Measurements from ENCODE around the gene VPS51. TPM values are rescaled to one million over a fixed set of nuclear protein-coding genes. Genes with fewer than 3 reads are reported as not detected.
A peak's percentile ranks its signal among the peaks of the same experiment; 100 is the strongest.

Gene VPS51
- total and polyA plus RNA-seq, 9 of the 15 experiments (the other 6 are each of a cell fraction or from before 2014, with no cell fraction given): 1.8 to 143 (median 46.8) TPM

GRCh38 chr11:65134952-65135632 is 39.1 kb downstream of the VPS51 start (continued):
- TF ChIP-seq ZNF140 (CRISPR knock-in tag; IDR thresholded peaks at IDR 0.05) (no peak), PTBP1 (IDR thresholded peaks at IDR 0.05; ENCODE audit: low read depth, low read length) (no peak), HNRNPUL1 (IDR thresholded peaks at IDR 0.05; ENCODE audit: low read length) (no peak), GTF2F1 (IDR thresholded peaks at IDR 0.05; ENCODE audit: low read depth, low read length) (no peak; the same call in 1 of the 2 replicates), ZFP30 (CRISPR knock-in tag; IDR thresholded peaks at IDR 0.05; ENCODE audit: borderline replicate concordance) (no peak), CBFB (CRISPR knock-in tag; IDR thresholded peaks at IDR 0.05) (no peak), ZNF431 (CRISPR knock-in tag; IDR thresholded peaks at IDR 0.05) (no peak), ZNF324 (CRISPR knock-in tag; IDR thresholded peaks at IDR 0.05) (no peak), MAZ (CRISPR knock-in tag; conservative IDR thresholded peaks at IDR 0.05 in 1 of 2, IDR thresholded peaks at IDR 0.05 in 1 of 2) (no peak), CEBPG (CRISPR knock-in tag; IDR thresholded peaks at IDR 0.05) (no peak), CEBPG (tag; conservative IDR thresholded peaks at IDR 0.05 in 1 of 2, IDR thresholded peaks at IDR 0.05 in 1 of 2) (no peak), RFX5 (IDR thresholded peaks at IDR 0.05; ENCODE audit: low read depth, low read length) (no peak), CGGBP1 (CRISPR knock-in tag; IDR thresholded peaks at IDR 0.05) (no peak), SETDB1 (IDR thresholded peaks at IDR 0.05; ENCODE audit: low read length) (no peak), NFE2 (IDR thresholded peaks at IDR 0.05; ENCODE audit: low read depth) (no peak), SMAD3 (CRISPR knock-in tag; conservative IDR thresholded peaks at IDR 0.05) (no peak), CEBPZ (IDR thresholded peaks at IDR 0.05; ENCODE audit: borderline replicate concordance, low read depth, low read length) (no peak), BRD9 (IDR thresholded peaks at IDR 0.05; ENCODE audit: low read depth, partially characterized antibody) (no peak), ZBTB49 (CRISPR knock-in tag; IDR thresholded peaks at IDR 0.05; ENCODE audit: borderline replicate concordance) (no peak), ZNF174 (CRISPR knock-in tag; IDR thresholded peaks at IDR 0.05) (no peak), SMARCE1 (IDR thresholded peaks at IDR 0.05) (no peak; the same call in 1 of the 2 replicates), RBM25 (IDR thresholded peaks at IDR 0.05; ENCODE audit: low read depth, low read length, severe bottlenecking) (peak; percentile 89), MEF2D (tag; conservative IDR thresholded peaks at IDR 0.05; ENCODE audit: low read depth) (no peak), ZSCAN29 (IDR thresholded peaks at IDR 0.05) (no peak), KLF6 (CRISPR knock-in tag; IDR thresholded peaks at IDR 0.05; ENCODE audit: borderline replicate concordance) (no peak)

Data from K562 (cell line).